ENCODE results near the gene SLC34A3.
"Not testable (repeated sequence)": the region's sequence is repeated elsewhere in the genome, so short reads cannot be mapped to it uniquely, and the experiment has no call there.

Gene SLC34A3

GRCh38 chr9:137235424-137236237, 4.9 kb downstream of the SLC34A3 start:
- H3K4me3 Mint-ChIP-seq: peak overlapping the region; percentile 52 to 61
- no peak for ATAC-seq (replicated peaks)

GRCh38 chr9:137236238-137236935, 5.7 kb downstream of the SLC34A3 start:
- Mint-ChIP-seq H3K36me3 (peaks cover 5 to 6% of the 10 kb centered on the region in 2 donors), H3K4me3 (peak overlapping the region; percentile 46 to 61), H3K4me1 (peaks cover 26 to 60% of the 10 kb centered on the region in 2 donors), H3K27me3 (peaks cover 0 to 10% of the 10 kb centered on the region in 2 donors), H3K9me3 (no peaks in the 10 kb centered on the region), H3K27ac (peak overlapping the region; percentile 71)
- peak; percentile 40 to 43 for ATAC-seq (replicated peaks)
- peak; percentile 82 for DNase-seq

More at GRCh38 chr9:137235424-137236237, 4.9 kb downstream of the SLC34A3 start:
- Mint-ChIP-seq H3K27me3 (peaks cover 0 to 10% of the 10 kb centered on the region in 2 donors), H3K4me1 (peaks cover 24 to 54% of the 10 kb centered on the region in 2 donors), H3K36me3 (peaks cover 0 to 4% of the 10 kb centered on the region in 2 donors), H3K27ac (no peak overlapping the region), H3K9me3 (no peaks in the 10 kb centered on the region)
- DNase-seq: no peak

GRCh38 chr9:137236936-137237421, 6.3 kb downstream of the SLC34A3 start:
- peaks cover 0 to 6% of the 10 kb centered on the region in 2 donors for H3K27me3 Mint-ChIP-seq
- peak overlapping the region; percentile 71 for H3K27ac Mint-ChIP-seq
- H3K4me1 Mint-ChIP-seq: peaks cover 26 to 60% of the 10 kb centered on the region in 2 donors
- DNase-seq: no peak
- H3K36me3 Mint-ChIP-seq: peaks cover 5 to 7% of the 10 kb centered on the region in 2 donors
- H3K9me3 Mint-ChIP-seq: no peaks in the 10 kb centered on the region
- no peak for ATAC-seq (replicated peaks)
- peak overlapping the region; percentile 46 to 61 for H3K4me3 Mint-ChIP-seq

DNA sequence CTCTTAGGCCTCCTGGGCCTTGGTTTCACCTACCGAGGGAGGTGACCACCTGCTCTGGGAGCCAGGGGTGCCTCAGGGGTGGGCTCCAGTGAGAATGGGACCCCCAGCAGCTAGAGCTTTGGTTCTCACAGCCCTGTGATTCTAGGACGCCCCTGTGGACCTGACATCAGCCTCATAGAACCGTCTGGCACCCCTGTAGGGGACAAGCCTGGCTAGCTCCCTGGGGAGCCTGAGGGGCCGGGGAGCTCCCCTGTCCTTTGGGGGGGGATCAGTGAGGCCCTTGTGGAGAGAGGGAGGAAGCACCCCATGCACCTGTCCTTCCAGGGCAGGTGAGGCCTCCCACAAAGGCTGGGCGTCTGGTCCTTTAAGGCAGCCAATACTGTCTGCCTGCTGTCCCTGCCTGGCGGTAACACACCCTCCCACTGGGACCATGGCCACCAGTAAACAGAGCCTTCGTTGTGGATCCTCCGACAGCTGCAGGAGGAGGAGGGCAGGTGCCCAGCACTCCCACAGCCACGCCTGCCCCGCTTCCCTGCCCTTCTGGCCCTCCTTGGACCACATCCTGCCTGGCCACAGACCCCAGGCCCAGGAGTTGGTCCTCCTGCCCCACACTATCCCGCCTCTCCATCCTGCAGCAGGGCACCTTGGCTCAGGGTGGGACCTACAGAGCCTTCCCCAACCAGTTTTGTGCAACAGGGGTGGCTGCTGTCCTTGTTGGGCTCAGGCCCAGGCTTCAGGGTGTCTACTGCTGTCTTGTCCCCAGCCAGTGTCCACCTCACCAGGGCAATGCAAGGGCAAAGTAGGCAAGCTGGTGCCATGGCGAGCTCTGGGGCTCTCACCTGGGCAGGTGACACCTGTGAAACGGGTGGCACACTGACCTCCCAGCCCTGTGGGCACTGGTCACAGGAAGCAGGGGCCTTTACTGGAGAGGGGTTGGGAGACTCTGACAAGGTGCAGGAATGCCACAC, 7.3 kb downstream of the SLC34A3 start:
- Mint-ChIP-seq H3K4me1 (peaks cover 32 to 71% of the 10 kb centered on the region in 2 donors), H3K36me3 (peaks cover 16 to 17% of the 10 kb centered on the region in 2 donors), H3K9me3 (no peaks in the 10 kb centered on the region), H3K4me3 (peak overlapping the region; percentile 11 to 57), H3K27me3 (no peaks in the 10 kb centered on the region), H3K27ac (no peak overlapping the region)
- ATAC-seq (replicated peaks): no peak
- DNase-seq: no peak

DNA sequence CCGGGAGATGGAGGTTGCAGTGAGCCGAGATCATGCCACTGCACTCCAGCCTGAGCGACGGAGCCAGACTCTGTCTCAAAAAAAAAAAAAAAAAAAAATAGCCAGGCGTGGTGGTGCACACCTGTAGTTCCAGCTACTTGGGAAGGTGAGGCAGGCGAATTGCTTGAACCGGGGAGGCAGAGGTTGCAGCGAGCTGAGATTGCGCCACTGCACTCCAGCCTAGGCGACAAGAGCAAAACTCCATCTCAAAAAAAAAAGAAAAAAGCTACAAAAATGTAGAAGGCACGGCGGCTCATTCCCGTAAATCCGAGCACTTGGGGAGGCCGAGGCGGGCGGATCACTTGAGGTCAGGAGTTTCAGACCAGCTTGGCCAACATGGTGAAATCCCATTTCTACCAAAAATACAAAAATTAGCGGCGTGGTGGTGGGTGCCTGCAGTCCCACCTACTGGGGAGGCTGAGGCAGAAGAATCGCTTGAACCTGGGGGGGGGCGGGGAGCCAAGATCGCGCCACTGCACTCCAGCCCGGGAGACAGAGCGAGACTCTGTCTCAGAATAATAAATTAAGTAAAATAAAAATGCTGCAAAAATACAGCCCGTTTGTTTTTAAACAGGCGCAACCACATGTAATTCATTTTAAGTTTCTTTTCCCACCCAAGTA, 9.0 kb downstream of the SLC34A3 start:
- Mint-ChIP-seq H3K36me3 (peaks cover 19 to 30% of the 10 kb centered on the region in 2 donors), H3K27ac (peak overlapping the region; percentile 77), H3K4me1 (peaks cover 42 to 80% of the 10 kb centered on the region in 2 donors), H3K4me3 (peak overlapping the region; percentile 86 to 94)
- not testable (repeated sequence) for ATAC-seq (replicated peaks); DNase-seq; H3K27me3 Mint-ChIP-seq; H3K9me3 Mint-ChIP-seq

GRCh38 chr9:137240318-137240840, 9.7 kb downstream of the SLC34A3 start:
- no peak for DNase-seq
- Mint-ChIP-seq H3K9me3 (no peaks in the 10 kb centered on the region), H3K27me3 (no peaks in the 10 kb centered on the region), H3K36me3 (peaks cover 18 to 30% of the 10 kb centered on the region in 2 donors), H3K27ac (peak overlapping the region; percentile 71), H3K4me3 (peak overlapping the region; percentile 86 to 94), H3K4me1 (peaks cover 35 to 73% of the 10 kb centered on the region in 2 donors)
- peak; percentile 44 to 52 for ATAC-seq (replicated peaks)

DNA sequence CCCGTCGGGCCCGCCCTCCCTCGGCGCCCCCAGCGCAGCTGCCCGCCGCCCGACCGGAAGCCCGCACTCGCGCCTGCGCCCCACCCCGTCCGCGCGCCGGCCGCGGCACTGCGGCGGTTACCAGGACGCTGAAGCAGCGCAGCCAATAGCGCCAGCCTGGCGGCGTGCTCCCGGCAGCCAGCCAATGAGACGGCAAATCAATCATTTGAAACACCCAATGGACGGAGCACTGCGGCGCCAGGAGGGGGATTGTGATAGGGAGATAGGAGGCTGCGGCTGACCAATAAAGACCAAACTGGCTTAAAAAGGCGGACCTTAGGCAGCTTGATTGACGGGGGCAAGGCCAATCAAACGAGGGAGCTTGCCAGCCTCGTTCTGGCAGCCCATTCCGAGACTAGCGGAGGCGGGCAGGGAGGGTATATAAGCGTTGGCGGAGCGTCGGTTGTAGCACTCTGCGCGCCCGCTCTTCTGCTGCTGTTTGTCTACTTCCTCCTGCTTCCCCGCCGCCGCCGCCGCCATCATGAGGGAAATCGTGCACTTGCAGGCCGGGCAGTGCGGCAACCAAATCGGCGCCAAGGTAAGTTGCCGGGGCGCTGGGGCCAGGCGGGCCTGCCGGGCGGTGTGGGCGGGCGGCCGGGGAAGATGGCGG, 10.3 kb downstream of the SLC34A3 start, which contains the start of gene TUBB4B:
Gene TUBB4B (plus strand): TSS at position 447 of the 649 bp plus-strand sequence. CDS start 74 bp downstream, at position 521.
- Mint-ChIP-seq H3K27me3 (no peaks in the 10 kb centered on the region), H3K36me3 (peaks cover 17 to 30% of the 10 kb centered on the region in 2 donors), H3K27ac (peak within 1 kb of the TSS; percentile 99), H3K9me3 (no peaks in the 10 kb centered on the region), H3K4me3 (peak within 1 kb of the TSS; percentile 87 to 94), H3K4me1 (peaks cover 34 to 70% of the 10 kb centered on the region in 2 donors)
- peak; percentile 80 to 82 for ATAC-seq (replicated peaks)
- DNase-seq: peak; percentile 99

- H3K4me3 Mint-ChIP-seq: peak overlapping the region; percentile 87 to 94
- ATAC-seq (replicated peaks) (peak; percentile 20 to 22), DNase-seq (no peak)
- peaks cover 32 to 64% of the 10 kb centered on the region in 2 donors for H3K4me1 Mint-ChIP-seq
- peak overlapping the region; percentile 88 for H3K27ac Mint-ChIP-seq
- no peaks in the 10 kb centered on the region for H3K27me3 Mint-ChIP-seq
- H3K36me3 Mint-ChIP-seq: peaks cover 17 to 30% of the 10 kb centered on the region in 2 donors
- no peaks in the 10 kb centered on the region for H3K9me3 Mint-ChIP-seq
These were observed 11.0 kb downstream of the SLC34A3 start for GRCh38 chr9:137241490-137242268.

- Mint-ChIP-seq H3K4me1 (peaks cover 30 to 55% of the 10 kb centered on the region in 2 donors), H3K36me3 (peaks cover 17 to 30% of the 10 kb centered on the region in 2 donors), H3K9me3 (no peaks in the 10 kb centered on the region), H3K4me3 (peak overlapping the region; percentile 79 to 87), H3K27ac (peak overlapping the region; percentile 88), H3K27me3 (no peaks in the 10 kb centered on the region)
- DNase-seq (no peak), ATAC-seq (replicated peaks) (no peak)
These were observed 11.8 kb downstream of the SLC34A3 start for GRCh38 chr9:137242269-137243203.

GRCh38 chr9:137243266-137243625, 12.5 kb downstream of the SLC34A3 start:
- not testable (repeated sequence) for ATAC-seq (replicated peaks); H3K27me3 Mint-ChIP-seq; H3K9me3 Mint-ChIP-seq; DNase-seq
- peak overlapping the region in 1 of 2 donors; percentile 29 for H3K4me3 Mint-ChIP-seq
- peaks cover 26 to 48% of the 10 kb centered on the region in 2 donors for H3K4me1 Mint-ChIP-seq
- peaks cover 17 to 30% of the 10 kb centered on the region in 2 donors for H3K36me3 Mint-ChIP-seq
- peak overlapping the region; percentile 51 for H3K27ac Mint-ChIP-seq
